Activated CD4-positive, alpha-beta T cell treated with anti-CD3 and anti-CD28 coated beads for 24 hours (primary cell): ENCODE measurements around the gene ZNF594.
"Not testable (repeated sequence)": the region's sequence is repeated elsewhere in the genome, so short reads cannot be mapped to it uniquely, and the experiment has no call there.

Source experiments
- DNase-seq, 2 donors: peaks; one replicate each; pipeline ENCODE4 v3.0.0-alpha.2; 2020; ENCODE audit warnings: low read depth in 2 of 2

Gene ZNF594

DNA sequence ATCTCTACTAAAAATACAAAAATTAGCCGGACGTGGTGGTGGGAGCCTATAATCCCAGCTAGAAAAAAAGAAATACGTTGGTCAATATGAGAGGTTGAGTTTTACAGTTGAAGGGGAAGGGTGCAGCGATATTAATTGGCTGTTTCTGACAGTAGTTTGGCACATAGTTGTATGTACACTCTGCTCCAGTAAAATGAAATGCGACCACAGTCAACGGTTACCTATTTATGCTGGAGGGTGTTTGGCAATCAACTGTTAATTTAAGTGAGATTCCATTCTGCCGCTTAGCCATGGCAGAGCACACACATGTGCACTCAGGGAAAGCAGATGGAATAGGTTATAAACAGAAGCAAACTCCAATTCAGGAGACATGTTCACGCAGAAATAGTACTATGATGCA lies 9.3 kb upstream of the ZNF594 start:
- no peak for DNase-seq

DNA sequence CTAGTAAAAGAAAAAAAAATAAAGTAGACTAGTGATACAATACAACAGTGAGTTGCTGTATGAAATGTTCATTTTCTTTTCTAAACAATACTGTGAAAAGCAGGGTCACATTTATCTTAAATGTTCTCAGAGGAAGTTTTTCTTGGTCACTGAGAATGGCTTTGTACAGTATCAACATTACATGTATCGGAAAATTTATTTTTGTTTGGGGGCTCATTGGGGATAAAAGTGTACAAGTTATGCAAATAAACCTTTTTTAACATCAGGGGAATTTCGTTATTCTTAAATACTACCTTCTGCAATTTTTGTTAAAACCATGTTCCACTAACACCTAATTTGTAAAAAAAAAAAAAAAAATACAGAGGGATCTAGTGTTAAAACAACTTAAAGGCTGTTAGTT lies 8.7 kb upstream of the ZNF594 start:
- DNase-seq: no peak

DNA sequence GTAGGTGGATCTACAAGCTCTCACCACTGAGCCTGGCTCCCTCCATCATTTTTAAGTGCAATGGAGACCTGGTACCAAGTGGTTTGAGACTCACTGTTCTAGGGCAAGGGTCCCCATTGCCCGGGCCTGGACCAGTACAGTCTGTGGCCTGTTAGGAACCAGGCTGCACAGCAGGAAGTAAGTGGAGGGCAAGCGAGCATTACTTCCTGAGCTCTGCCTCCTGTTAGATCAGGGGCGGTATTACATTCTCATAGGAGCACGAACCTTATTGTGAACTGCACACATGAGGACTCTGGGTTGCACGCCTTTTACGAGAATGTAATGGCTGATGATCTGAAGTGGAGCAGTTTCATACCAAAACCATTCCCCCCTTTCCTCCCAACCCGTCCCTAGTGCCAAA lies 6.8 kb upstream of the ZNF594 start:
- DNase-seq: no peak

DNA sequence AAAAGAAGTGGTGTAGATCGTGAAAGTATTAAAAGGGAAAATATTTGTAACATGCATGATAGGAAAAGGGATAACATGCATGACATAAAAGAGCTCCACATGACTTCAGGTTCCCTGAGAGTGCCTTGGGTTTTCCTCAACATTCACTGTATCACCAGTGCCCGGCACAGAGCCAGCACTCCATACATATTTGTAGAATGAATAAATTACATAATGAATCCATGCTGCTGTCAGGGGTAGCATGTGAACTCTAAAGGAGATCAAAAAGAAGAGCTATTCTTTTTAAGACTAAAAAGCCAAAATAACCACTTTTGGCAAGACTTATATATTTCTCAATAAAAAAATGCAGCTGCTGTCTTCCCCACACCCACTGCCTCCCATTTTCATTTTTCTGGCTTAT lies 2.7 kb upstream of the ZNF594 start:
- no peak for DNase-seq

DNA sequence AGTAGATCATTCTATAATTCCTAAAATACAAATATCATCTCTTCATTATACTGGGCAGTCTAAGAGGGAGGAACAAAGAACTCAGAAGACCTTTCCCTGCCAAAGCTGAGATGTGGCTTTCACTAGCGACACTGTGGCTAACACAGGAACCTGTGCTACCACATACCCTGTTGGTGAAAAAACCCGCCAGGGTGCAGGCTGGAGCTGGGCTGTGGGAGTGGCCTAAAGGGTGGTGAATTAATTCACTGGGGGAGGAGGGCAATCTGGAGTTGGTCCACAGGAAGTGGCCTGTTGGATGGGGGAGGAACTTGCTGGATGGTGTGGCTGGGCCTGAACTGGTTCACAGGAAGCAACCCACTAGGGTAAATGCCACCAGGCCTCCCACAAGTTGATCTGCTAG lies 7.4 kb downstream of the ZNF594 start:
- no peak for DNase-seq

DNA sequence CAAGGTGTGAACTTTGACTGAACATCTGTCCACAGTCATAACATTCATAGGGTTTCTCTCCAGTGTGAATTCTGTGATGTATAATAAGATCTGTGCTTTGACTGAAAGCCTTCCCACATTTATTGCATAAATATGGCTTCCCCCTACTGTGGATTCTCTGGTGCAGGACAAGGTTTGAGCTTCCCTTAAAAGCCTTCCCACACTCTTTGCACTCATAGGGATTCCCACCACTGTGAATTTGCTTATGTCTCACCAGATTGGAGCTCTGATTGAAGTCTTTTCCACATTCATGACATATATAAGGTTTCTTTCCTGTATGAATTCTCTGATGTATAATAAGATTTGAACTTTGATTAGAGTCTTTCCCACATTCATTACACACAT lies 8.3 kb downstream of the ZNF594 start:
- no peak for DNase-seq

DNA sequence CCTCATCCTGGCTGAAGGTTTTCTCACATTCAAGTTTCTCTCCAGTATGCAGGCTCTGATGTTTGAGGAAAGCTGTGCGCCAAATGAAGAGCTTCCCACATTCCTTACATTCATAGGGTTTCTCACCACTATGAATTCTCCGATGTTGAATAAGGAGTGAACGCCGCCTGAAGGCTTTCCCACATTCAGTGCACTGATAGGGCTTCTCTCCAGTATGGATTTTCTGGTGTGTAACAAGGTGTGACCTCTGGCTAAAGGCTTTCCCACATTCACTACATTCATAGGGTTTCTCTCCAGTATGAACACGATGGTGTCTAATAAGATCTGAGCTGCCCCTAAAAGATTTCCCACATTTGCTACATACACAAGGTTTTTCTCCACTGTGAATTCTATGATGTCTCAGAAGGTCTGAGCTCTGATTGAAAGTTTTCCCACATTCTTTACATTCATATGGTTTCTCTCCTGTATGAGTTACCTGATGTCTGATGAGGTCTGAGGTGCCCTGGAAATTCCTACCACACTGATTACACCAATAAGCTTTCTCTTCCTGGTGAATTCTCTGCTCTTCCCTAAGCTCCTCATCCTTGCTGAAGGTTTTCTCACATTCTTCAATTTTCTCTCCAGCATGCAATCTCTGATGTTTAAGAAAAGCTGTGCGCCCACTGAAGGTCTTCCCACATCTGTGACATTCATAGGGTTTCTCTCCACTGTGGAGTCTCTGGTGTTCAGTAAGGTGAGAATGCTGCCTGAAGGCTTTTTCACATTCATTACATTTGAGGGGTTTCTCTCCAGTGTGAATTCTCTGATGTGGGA lies 8.9 kb downstream of the ZNF594 start:
- no peak for DNase-seq

DNA sequence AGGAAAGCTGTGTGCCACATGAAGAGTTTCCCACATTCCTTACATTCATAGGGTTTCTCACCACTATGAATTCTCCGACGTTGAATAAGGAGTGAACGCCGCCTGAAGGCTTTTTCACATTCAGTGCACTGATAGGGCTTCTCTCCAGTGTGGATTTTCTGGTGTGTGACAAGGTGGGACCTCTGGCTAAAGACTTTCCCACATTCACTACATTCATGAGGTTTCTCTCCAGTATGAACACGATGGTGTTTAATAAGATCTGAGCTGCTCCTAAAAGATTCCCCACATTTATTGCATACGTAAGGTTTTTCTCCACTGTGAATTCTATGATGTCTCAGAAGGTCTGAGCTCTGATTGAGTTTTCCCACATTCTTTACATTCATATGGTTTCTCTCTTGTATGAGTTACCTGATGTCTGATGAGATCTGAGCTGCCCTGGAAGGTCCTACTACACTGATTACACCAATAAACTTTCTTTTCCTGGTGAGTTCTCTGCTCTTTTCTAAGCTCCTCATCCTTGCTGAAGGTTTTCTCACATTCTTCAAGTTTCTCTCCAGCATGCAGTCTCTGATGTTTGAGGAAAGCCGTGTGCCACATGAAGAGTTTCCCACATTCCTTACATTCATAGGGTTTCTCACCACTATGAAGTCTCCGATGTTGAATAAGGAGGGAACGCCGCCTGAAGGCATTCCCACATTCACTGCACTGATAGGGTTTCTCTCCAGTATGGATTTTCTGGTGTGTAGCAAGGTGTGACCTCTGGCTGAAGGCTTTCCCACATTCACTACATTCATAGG lies 10.0 kb downstream of the ZNF594 start:
- DNase-seq: no peak

DNA sequence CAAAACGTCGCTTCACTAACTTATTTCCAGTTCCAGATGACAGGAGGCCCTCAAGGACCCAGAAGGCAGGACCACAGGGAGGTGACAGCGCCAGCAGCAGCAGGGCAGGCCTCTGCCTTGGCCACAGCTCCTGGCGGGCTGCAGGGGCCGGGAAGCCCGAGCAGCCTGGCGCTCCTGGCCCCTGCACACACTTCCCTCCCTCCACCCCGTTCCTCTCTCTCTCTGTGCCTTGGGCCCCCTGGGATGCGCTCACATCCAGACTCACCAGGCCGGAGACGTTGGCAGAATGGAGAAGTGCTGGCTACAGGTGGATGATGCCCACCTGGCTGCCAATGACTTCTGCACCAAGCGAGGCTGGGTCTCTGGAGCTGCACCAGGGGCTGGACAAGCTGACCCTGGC lies 12.7 kb downstream of the ZNF594 start:
- DNase-seq: no peak

DNA sequence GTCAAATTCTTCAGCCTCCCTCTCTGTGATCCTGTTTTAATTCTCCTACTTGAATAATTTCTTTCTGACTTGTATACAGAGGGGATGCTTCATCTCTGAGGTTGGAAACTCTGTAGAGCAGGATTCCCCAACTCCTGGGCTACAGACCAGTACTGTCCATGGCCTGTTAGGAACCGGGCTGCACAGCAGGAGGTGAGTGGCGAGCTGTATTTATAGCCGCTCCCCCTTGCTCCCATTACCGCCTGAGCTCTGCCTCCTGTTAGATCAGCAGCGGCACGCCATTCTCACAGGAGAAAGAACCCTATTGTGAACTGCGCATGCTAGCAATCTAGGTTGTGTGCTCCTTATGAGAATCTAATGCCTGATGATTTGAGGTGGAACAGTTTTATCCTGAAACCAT lies 16.6 kb downstream of the ZNF594 start:
- DNase-seq: not testable (repeated sequence)

DNA sequence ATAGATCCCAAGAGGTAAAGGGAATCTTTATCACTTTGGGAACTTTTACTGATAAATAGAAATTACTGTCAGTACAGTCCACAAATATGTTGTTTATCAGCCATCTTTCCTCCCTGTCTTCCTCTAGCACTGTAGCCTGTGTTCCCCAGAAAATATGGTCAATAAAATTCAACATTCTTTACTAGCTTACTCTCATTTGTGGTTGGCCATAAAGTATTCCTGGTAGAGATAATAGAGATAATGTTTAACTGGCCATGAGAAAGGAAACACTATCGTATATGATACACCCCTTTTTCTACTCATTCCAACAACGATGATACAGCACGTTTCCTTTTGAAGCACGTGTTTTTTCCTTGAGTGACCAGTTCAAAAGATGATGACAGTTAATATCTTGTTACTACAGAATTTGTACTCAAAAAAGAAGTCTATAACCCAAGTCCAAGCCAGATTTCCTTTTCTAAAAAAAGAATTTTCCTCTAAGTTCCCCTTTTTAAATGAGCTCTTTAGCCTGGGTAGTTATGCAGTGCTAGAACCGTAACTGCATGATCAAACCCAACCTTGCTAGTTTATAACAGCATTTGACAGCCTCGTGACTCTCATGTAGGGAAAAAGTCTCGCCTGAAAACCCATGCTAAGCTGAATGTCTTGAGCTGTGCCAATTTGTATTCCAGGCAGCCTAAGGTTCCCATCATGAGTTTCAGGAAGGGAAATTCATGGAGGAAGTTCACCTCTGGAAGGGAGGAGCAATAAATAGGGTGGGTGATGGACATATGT lies 25.7 kb downstream of the ZNF594 start:
- not testable (repeated sequence) for DNase-seq

DNA sequence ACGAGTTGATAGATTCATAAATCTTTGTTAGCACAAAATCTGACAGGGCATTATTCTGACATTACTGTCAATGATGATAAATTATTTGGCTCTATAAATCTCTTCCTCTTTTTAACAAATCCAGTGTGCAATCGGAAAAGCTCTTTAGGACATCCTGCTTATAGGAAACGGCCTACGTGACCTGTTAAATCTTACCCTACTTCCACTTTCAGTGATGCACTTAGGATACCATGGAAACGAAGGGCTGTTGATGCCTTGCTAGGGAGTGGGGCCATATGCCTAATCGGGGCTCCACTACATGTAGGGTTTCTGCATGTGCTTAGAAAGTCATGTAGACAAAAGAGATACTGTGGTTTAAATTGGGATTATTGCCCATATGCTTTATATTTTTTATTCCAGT lies 27.2 kb downstream of the ZNF594 start:
- DNase-seq: no peak

DNA sequence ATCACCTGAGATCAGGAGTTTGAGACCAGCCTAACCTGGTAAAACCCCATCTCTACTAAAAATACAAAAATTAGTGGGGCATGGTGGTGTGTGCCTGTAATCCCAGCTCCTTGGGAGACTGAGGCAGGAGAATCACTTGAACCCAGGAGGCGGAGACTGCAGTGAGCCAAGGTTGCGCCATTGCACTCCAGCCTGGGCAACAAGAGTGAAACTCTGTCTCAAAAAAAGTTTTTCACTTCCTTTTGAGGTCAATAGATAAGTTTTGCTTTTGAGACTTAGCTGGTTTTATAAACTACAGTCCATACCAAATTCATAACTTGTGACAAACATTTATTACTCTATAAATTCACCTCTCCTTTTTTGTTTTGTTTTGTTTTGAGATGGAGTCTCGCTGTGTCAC lies 29.9 kb downstream of the ZNF594 start:
- DNase-seq: not testable (repeated sequence)

DNA sequence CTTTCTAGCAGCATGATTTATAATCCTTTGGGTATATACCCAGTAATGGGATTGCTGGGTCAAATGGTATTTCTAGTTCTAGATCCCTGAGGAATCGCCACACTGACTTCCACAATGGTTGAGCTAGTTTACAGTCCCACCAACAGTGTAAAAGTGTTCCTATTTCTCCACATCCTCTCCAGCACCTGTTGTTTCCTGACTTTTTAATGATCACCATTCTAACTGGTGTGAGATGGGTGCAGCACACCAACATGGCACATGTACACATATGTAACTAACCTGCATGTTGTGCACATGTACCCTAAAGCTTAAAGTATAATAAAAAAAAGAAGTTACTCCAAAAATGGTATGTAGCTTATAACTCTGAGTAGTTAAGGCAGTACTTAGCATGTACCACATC lies 31.0 kb downstream of the ZNF594 start:
- DNase-seq: not testable (repeated sequence)

DNA sequence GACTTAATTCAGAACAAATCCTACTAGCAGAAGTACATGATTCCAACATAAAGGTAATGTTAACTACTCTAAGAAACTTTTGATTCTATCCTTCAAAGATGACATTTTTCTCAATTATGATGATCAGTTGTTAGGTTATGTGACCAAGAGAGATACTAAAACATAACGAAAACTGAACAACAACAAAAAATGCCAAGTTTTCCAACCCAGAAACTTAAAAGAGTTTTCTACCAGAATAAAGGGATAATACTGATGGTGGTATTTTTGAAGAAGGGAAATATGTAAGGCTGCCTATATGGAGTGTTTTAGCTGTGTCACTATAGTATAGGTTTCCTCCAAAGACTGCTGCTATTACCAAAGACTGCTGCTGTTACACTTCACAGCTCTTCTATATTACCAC lies 45.5 kb downstream of the ZNF594 start:
- not testable (repeated sequence) for DNase-seq

DNA sequence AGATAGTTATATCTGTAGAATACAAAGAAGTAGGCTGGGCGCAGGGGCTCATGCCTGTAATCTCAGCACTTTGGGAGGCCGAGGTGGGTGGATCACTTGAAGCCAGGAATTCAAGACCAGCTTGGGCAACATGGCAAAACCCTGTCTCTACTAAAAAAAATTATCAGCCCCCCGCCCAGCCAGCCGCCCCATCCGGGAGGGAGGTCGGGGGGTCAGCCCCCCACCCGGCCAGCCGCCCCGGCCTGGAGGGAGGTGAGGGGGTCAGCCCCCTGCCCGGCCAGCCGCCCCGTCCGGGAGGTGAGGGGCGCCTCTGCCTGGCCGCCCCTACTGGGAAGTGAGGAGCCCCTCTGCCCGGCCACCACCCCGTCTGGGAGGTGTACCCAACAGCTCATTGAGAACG lies 48.8 kb downstream of the ZNF594 start:
- DNase-seq: not testable (repeated sequence)

DNA sequence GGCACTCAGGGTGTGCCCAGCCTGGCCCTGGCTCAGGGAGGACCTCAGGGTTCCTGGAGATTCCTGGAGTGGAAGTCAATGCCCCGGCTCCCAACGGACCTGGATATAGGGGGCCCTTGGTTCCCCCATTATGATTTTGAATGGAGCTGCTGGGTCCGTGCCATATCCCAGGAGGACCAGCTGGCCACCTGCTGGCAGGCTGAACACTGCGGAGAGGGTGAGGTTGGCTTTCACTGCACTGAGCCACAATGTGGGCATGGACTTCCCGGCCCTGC lies 52.3 kb downstream of the ZNF594 start:
- DNase-seq: no peak

DNA sequence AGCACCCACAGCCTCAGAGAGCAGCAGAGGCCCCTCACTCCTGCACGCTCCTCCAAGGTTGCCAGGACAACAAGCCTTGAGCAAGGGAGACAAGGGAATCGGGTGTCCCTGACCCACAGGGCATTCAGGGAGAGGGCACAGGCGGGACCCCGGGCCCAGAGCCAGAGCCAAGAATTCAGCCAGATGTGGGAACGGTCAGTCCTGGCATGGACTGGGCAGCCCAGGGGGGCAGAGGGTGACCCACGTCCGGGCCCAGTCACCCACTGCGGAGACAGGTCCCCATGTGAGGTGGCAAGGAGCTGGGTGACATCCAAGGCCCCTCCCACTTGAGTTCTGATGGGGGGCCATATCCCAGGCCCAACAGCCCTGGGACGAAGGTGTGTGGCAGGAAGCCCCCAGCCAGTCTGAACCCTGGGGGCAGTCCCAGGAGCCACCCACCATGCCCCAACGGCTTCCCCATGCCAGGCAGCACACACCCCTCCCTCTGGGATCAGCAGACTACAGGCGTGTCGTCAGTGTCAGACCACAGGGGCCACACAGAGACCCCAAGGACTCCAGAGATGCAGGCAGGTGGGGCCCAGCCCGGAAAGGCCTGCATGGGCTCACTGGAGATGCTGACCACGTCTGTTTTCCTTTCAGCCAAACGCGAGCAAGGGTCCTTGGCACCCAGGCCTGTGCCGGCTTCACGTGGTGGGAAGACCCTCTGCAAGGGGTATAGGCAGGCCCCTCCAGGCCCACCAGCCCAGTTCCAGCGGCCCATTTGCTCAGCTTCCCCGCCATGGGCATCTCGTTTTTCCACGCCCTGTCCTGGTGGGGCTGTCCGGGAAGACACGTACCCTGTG lies 52.8 kb downstream of the ZNF594 start:
- DNase-seq: no peak

DNA sequence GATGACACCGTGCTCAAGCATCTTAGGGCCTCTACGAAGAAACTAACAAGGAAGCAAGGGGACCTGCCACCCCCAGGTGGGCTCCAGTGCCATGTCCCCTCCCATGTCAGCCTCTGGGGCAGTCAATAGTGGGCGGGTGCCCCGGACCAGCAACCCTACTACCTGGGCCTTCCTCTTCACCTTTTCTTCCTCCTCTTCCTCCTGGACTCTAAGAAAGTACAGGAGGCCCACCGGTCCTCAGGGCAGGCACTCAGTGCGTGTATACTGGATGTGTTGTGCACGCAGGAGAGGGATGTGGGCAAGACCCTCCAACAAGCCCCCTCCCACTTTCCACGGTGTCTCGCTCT lies 53.5 kb downstream of the ZNF594 start:
- not testable (repeated sequence) for DNase-seq

DNA sequence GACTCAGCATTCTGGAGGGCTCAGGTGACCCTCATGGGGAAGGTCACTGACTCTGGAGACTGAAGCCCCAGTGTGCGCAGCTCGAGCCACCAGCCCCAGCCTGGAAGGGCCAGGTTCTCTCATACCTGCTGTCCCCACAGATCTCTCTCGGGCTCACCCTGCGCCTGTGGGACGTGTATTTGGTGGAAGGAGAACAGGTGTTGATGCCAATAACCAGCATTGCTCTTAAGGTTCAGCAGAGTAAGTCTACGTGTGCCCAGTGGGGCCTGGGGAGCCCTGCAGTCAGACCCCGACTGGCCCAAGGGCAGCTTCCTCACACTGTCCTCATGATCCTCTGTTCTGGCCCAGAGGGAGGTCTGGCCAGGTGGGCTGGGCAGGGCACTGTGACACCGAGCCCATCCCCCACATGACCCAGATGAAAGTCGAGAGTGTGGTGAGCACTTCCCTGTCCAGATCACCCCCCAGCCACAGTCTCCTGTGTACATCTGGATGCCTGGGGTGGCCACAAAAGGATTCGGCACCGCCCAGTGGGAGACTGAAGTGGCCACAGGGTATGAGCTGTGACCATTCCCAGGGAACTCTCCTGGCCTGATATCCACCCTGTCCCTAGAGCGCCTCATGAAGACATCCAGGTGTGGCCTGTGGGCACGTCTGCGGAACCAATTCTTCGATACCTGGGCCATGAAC lies 54.0 kb downstream of the ZNF594 start:
- not testable (repeated sequence) for DNase-seq
